Measurements from ENCODE around the gene LSP1. TPM values are rescaled to one million over a fixed set of nuclear protein-coding genes. Genes with fewer than 3 reads are reported as not detected.

LSP1 gene
- total RNA-seq, 1 donor from 2014 or later: 2.5 TPM

GRCh38 chr11:1854949-1855885 is 2.3 kb downstream of the LSP1 start:
- H3K27ac Mint-ChIP-seq (ENCODE audit: unreplicated experiment): no peak overlapping the region
- H3K9me3 Mint-ChIP-seq (ENCODE audit: unreplicated experiment): peaks cover 7% of the 10 kb centered on the region
- no peak for DNase-seq
- H3K36me3 Mint-ChIP-seq (ENCODE audit: unreplicated experiment): no peaks in the 10 kb centered on the region
- H3K4me1 Mint-ChIP-seq (ENCODE audit: low read depth, unreplicated experiment): peaks cover 3% of the 10 kb centered on the region
- H3K27me3 Mint-ChIP-seq (ENCODE audit: unreplicated experiment): peaks cover 3% of the 10 kb centered on the region
- TF ChIP-seq, protein P1, sequence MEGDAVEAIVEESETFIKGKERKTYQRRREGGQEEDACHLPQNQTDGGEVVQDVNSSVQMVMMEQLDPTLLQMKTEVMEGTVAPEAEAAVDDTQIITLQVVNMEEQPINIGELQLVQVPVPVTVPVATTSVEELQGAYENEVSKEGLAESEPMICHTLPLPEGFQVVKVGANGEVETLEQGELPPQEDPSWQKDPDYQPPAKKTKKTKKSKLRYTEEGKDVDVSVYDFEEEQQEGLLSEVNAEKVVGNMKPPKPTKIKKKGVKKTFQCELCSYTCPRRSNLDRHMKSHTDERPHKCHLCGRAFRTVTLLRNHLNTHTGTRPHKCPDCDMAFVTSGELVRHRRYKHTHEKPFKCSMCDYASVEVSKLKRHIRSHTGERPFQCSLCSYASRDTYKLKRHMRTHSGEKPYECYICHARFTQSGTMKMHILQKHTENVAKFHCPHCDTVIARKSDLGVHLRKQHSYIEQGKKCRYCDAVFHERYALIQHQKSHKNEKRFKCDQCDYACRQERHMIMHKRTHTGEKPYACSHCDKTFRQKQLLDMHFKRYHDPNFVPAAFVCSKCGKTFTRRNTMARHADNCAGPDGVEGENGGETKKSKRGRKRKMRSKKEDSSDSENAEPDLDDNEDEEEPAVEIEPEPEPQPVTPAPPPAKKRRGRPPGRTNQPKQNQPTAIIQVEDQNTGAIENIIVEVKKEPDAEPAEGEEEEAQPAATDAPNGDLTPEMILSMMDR (IDR thresholded peaks at IDR 0.05; ENCODE audit: partially characterized antibody, unreplicated experiment): no peak
- no peak overlapping the region for H3K4me3 Mint-ChIP-seq (ENCODE audit: unreplicated experiment)

GRCh38 chr11:1855886-1856265 is 3.0 kb downstream of the LSP1 start:
- no peak for DNase-seq
- no peak overlapping the region for H3K4me3 Mint-ChIP-seq (ENCODE audit: unreplicated experiment)
- H3K9me3 Mint-ChIP-seq (ENCODE audit: unreplicated experiment): peaks cover 4% of the 10 kb centered on the region
- H3K36me3 Mint-ChIP-seq (ENCODE audit: unreplicated experiment): no peaks in the 10 kb centered on the region
- H3K27ac Mint-ChIP-seq (ENCODE audit: unreplicated experiment): no peak overlapping the region
- TF ChIP-seq, protein P1 (IDR thresholded peaks at IDR 0.05; ENCODE audit: partially characterized antibody, unreplicated experiment): no peak
- peaks cover 3% of the 10 kb centered on the region for H3K27me3 Mint-ChIP-seq (ENCODE audit: unreplicated experiment)
- H3K4me1 Mint-ChIP-seq (ENCODE audit: low read depth, unreplicated experiment): peaks cover 3% of the 10 kb centered on the region

DNA sequence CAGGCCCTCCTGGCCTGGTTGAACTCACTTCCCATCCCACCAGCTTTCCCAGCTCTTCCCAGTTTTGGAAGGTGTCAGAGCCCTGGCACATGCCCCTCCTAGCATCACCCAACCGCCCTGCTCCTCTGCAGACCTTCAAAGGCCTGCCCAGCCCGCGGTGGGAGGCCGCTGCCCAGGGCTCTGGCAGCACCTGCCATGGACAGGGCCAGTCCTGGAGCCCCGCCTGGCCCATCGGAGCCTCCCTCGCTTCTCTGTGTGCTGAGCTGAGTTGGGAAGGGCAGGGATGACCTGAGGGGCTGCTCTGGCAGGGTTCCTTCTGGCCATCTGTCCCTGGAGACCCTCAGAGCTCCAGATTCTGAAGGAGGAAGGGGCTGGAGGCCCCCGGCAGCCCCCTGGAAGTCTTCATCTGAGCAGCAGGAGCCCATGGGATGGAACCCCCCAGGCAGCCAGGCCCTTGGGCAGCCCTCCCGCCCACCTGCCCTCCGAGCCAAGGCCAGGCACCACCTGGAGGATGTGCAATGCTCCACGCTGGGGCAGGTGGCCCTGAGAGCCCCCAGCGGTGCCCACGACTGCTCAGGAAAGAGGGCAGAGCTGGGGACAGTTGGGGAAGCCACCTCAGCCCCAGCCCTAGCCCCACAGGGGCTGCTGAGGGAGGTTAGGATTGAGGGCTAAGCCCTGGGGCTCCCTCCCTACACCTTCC is 3.6 kb downstream of the LSP1 start:
- peaks cover 3% of the 10 kb centered on the region for H3K27me3 Mint-ChIP-seq (ENCODE audit: unreplicated experiment)
- TF ChIP-seq, protein P1 (IDR thresholded peaks at IDR 0.05; ENCODE audit: partially characterized antibody, unreplicated experiment): no peak

DNA sequence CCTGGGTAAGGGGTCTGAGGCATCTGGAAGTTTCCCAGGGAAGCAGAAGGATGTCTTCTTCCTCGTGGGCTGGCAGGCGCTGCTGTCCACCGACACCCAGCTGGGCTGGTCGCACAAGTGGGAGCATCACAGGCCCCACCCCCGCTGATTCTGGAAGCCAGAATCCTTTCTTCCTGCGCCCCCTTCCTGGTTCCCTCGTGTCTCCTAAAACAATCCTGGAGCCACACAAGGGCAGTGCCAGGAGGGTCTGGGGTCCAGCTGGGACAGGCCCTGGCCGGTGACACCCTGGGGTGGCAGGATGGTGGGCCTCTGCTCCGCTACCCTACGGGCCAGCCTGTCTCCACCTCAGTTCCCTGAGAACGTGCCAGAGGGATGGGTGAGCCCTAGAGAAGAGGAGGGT is 4.2 kb downstream of the LSP1 start:
- Mint-ChIP-seq H3K36me3 (ENCODE audit: unreplicated experiment) (no peaks in the 10 kb centered on the region), H3K4me3 (ENCODE audit: unreplicated experiment) (no peak overlapping the region), H3K27me3 (ENCODE audit: unreplicated experiment) (peaks cover 3% of the 10 kb centered on the region), H3K4me1 (ENCODE audit: low read depth, unreplicated experiment) (peaks cover 3% of the 10 kb centered on the region), H3K27ac (ENCODE audit: unreplicated experiment) (no peak overlapping the region), H3K9me3 (ENCODE audit: unreplicated experiment) (peaks cover 2% of the 10 kb centered on the region)
- TF ChIP-seq, protein P1 (IDR thresholded peaks at IDR 0.05; ENCODE audit: partially characterized antibody, unreplicated experiment): no peak
- no peak for DNase-seq

More for the DNA sequence above, 3.6 kb downstream of the LSP1 start:
- H3K4me1 Mint-ChIP-seq (ENCODE audit: low read depth, unreplicated experiment): peaks cover 3% of the 10 kb centered on the region
- no peak overlapping the region for H3K4me3 Mint-ChIP-seq (ENCODE audit: unreplicated experiment)
- peaks cover 3% of the 10 kb centered on the region for H3K9me3 Mint-ChIP-seq (ENCODE audit: unreplicated experiment)
- H3K27ac Mint-ChIP-seq (ENCODE audit: unreplicated experiment): no peak overlapping the region
- no peak for DNase-seq
- H3K36me3 Mint-ChIP-seq (ENCODE audit: unreplicated experiment): no peaks in the 10 kb centered on the region

All from glutamatergic neuron (in vitro differentiated cells).